K562 (cell line): ENCODE measurements around the gene KIAA1958. TPM values are rescaled to one million over a fixed set of nuclear protein-coding genes. Genes with fewer than 3 reads are reported as not detected.

Experiments
- ATAC-seq: fragments of 200-7000 bp; cut with Tn5 transposase; 3 replicates; pipeline ENCODE4 v1.9.1; 2020; ENCODE audit warnings: moderate library complexity
- BruUV-seq: library from RNA; stranded (reverse); fragments of 400-500 nt; replicated peaks from 2 replicates; lab custom pipeline; 2021; lab: Mats Ljungman, UMichigan
- CTCF ChIA-PET: fragments of 300-600 bp; formaldehyde crosslinking; extraction: SDS; loops from one replicate; lab custom pipeline; 2021; ENCODE audit warnings: low intra/inter-chr PET ratio; lab: Yijun Ruan, JAX
- POLR2A ChIA-PET: fragments of 300-600, 350-650 bp; sonication (Branson Sonifier 250); formaldehyde crosslinking; extraction: SDS; loops from one replicate; lab custom pipeline; 2021; ENCODE audit warnings: antibody characterized with exemption, inconsistent platforms; lab: Yijun Ruan, JAX
- DNase-seq, 4 experiments: peaks; one replicate each; pipeline versions ENCODE4 v3.0.0 to v3.0.0-alpha.2; 2011 to 2018; ENCODE audit warnings: low spot score in 3 of 4, mixed read lengths in 3 of 4; ENCODE audit errors: extremely low read depth in 1 of 4
- FAIRE-seq: peaks from 2 replicates; lab custom pipeline; 2011; peaks lifted over from hg19 to GRCh38; lab: Jason Lieb, UNC
- H2AFZ ChIP-seq: 2 replicates; pipeline ENCODE4 v1.6.0; 2011; ENCODE audit warnings: low read depth, low read length, control low read depth, inconsistent platforms
- H3K27ac ChIP-seq: fragments of 200-600 bp; 3 replicates; pipeline ENCODE4 v1.8.0; 2011; ENCODE audit warnings: low read depth, mild to moderate bottlenecking, control low read depth, inconsistent platforms, low read length, moderate library complexity, mixed read lengths; ENCODE audit errors: extremely low read depth
- H3K27me3 ChIP-seq, 2 experiments: fragments of 300-600 bp in 1 of 2; 2 replicates in 1 of 2; 3 replicates in 1 of 2; pipeline versions ENCODE4 v1.6.0 to v1.8.0; 2011; ENCODE audit warnings: inconsistent platforms in 2 of 2, low read length in 2 of 2, mild to moderate bottlenecking in 1 of 2, mixed read lengths in 1 of 2, moderate library complexity in 1 of 2; ENCODE audit not compliant: control insufficient read depth in 2 of 2, insufficient read depth in 2 of 2
- H3K36me3 ChIP-seq: fragments of 300-600 bp; 3 replicates; pipeline ENCODE4 v1.8.0; 2011; ENCODE audit warnings: mild to moderate bottlenecking, low read length, inconsistent platforms; ENCODE audit not compliant: control insufficient read depth, insufficient read depth
- H3K4me1 ChIP-seq, 2 experiments: fragments of 200-600 bp in 1 of 2; replicated peaks in 1 of 2; 2 replicates in 1 of 2; 3 replicates in 1 of 2; pipeline versions ENCODE4 v1.5.1 to v1.8.0; 2011; ENCODE audit warnings: inconsistent platforms in 2 of 2, low read length in 2 of 2, mild to moderate bottlenecking in 1 of 2, mixed read lengths in 1 of 2, moderate library complexity in 1 of 2; ENCODE audit not compliant: control insufficient read depth in 2 of 2, insufficient read depth in 2 of 2
- H3K4me2 ChIP-seq: 2 replicates; pipeline ENCODE4 v1.6.1; 2011; ENCODE audit warnings: low read length, control low read depth, inconsistent platforms, mixed read lengths; ENCODE audit not compliant: insufficient read depth
- H3K4me3 ChIP-seq: fragments of 200-600 bp; sonication (generic), shearing (Covaris generic); 2 replicates; pipeline ENCODE4 v1.5.1; 2016; ENCODE audit warnings: control low read depth, inconsistent platforms
- H3K79me2 ChIP-seq: fragments of 200-600 bp; 3 replicates; pipeline ENCODE4 v1.8.0; 2011; ENCODE audit warnings: low read length, inconsistent platforms; ENCODE audit not compliant: control insufficient read depth, insufficient read depth
- H3K9ac ChIP-seq, 2 experiments: 2 replicates each; pipeline versions ENCODE4 v1.6.0 to v1.6.1; 2011; ENCODE audit warnings: low read depth in 2 of 2, low read length in 2 of 2, control low read depth in 1 of 2, inconsistent platforms in 1 of 2, mild to moderate bottlenecking in 1 of 2, mixed read lengths in 1 of 2; ENCODE audit not compliant: insufficient read depth in 1 of 2
- H3K9me1 ChIP-seq: one replicate; pipeline ENCODE4 v1.6.0; 2011; ENCODE audit warnings: inconsistent platforms, mild to moderate bottlenecking, low read length, moderate library complexity; ENCODE audit not compliant: control insufficient read depth, insufficient read depth
- H3K9me3 ChIP-seq: replicated peaks from 2 replicates; pipeline ENCODE4 v1.5.1; 2011; ENCODE audit warnings: low read depth, low read length, inconsistent platforms; ENCODE audit not compliant: control insufficient read depth, insufficient read depth
- H4K20me1 ChIP-seq: replicated peaks from 2 replicates; pipeline ENCODE4 v1.6.1; 2011; ENCODE audit warnings: low read length, inconsistent platforms, mixed read lengths; ENCODE audit not compliant: control insufficient read depth, insufficient read depth
- CAMTA2 ChIP-seq: fragments of 250-450 bp; sonication (Bioruptor Pico); conservative IDR thresholded peaks from 2 replicates; pipeline ENCODE4 v1.5.1; 2022
- E2F6 ChIP-seq, 2 experiments: IDR thresholded peaks; 2 replicates each; pipeline ENCODE4 v1.6.1; 2011; ENCODE audit warnings: borderline replicate concordance in 1 of 2, control low read depth in 1 of 2, low read depth in 1 of 2, low read length in 1 of 2, mild to moderate bottlenecking in 1 of 2, mixed read lengths in 1 of 2, moderate library complexity in 1 of 2; ENCODE audit not compliant: insufficient read depth in 1 of 2, insufficient read length in 1 of 2, poor library complexity in 1 of 2, severe bottlenecking in 1 of 2; ENCODE audit errors: extremely low read depth in 1 of 2
- HNRNPLL ChIP-seq: fragments of 200-400 bp; formaldehyde crosslinking; IDR thresholded peaks from 2 replicates; pipeline ENCODE4 v1.6.1; 2017; ENCODE audit warnings: low read length, low read depth, mild to moderate bottlenecking; ENCODE audit not compliant: poor library complexity, severe bottlenecking
- SRSF9 ChIP-seq: fragments of 200-400 bp; formaldehyde crosslinking; IDR thresholded peaks from 2 replicates; pipeline ENCODE4 v1.6.1; 2017; ENCODE audit warnings: low read depth, low read length, borderline replicate concordance
- TBP ChIP-seq: optimal IDR thresholded peaks from 2 replicates; pipeline ENCODE3; 2011; ENCODE audit warnings: low read depth, low read length, improper control_type of control experiment
- WGBS: fragments of 100-300 bp; shearing (Covaris generic); methylation state at CpG from one replicate; pipeline ENCODE4 v1.1.6; 2016; ENCODE audit warnings: low coverage, mixed read lengths; ENCODE audit not compliant: insufficient coverage; ENCODE audit errors: missing lambda C conversion rate; 5-methylcytosine and 5-hydroxymethylcytosine counted together
- in situ Hi-C: fragments of 300-500 bp; cut with MboI; formaldehyde crosslinking; loops from 4 replicates; pipeline ENCODE4 v1.15.0; 2018; ENCODE audit warnings: inconsistent platforms, mixed read lengths
- intact Hi-C: fragments of 100-400 bp; cut with micrococcal nuclease; formaldehyde crosslinking; loops from 2 replicates; pipeline ENCODE4 v1.14.2; 2022
- polyA plus RNA-seq, 8 experiments: library from polyadenylated mRNA; depleted of rRNA in 4 of 8; stranded (reverse) in 5 of 8; unstranded in 3 of 8; fragments of >200 nt; fragmentation: Nextera tagmentation in 2 of 8; fragmentation: Illumina TruSeq in 1 of 8; extraction: Ambion mirVana in 2 of 8; extraction: Trizol in 1 of 8; gene quantifications; 2 replicates each; pipeline versions ENCODE4 v1.2.1 to v1.2.3, GENCODE V29; 2011 to 2014; ENCODE audit warnings: inconsistent platforms in 1 of 8, missing spikeins in 1 of 8
- total RNA-seq, 7 experiments: library from RNA; depleted of rRNA in 6 of 7; stranded (reverse); fragments of >200 nt in 6 of 7; fragmentation: Illumina TruSeq in 2 of 7; extraction: Trizol in 2 of 7; gene quantifications; 2 replicates each; pipeline versions ENCODE4 v1.2.1 to v1.2.3, GENCODE V29; 2011 to 2021; ENCODE audit warnings: low replicate concordance in 1 of 7

KIAA1958 gene
- total and polyA plus RNA-seq, 9 of the 15 experiments (the other 6 are each of a cell fraction or from before 2014, with no cell fraction given) = 1.1 to 16.0 (median 10.1) TPM

GRCh38 chr9:112550531-112550930 is 63.9 kb downstream of the KIAA1958 start:
- H4K20me1 ChIP-seq = no peaks in the 10 kb centered on the region; the same call in 1 of the 2 replicates
- ChIA-PET POLR2A (interaction anchor here (0.6 to 4.0 kb wide), 3 partner anchors 8 to 42 kb away, joined by 3 to 24 read pairs (median 5); no protein-coding TSS in a partner anchor), CTCF (no interaction called here)
- H3K27ac ChIP-seq = no peak overlapping the region
- DNase-seq (no peak), ATAC-seq (no peak), FAIRE-seq (no peak)
- H3K4me1 ChIP-seq = peaks cover 11 to 25% of the 10 kb centered on the region in 2 experiments
- peaks cover 63% of the 10 kb centered on the region for H3K79me2 ChIP-seq
- no peaks in the 10 kb centered on the region for H3K27me3 ChIP-seq
- H3K36me3 ChIP-seq = no peaks in the 10 kb centered on the region; the same call in 2 of the 3 replicates
- H2AFZ ChIP-seq = no peak overlapping the region
- no peaks in the 10 kb centered on the region for H3K9me1 ChIP-seq
- no TSS peak for BruUV-seq
- H3K9ac ChIP-seq = no peak overlapping the region
- H3K4me3 ChIP-seq = no peak overlapping the region
- no peaks in the 10 kb centered on the region for H3K9me3 ChIP-seq
- WGBS = 57% methylated on average over 4 of the region's 4 CpGs
- no peak for TF ChIP-seq CAMTA2 (CRISPR knock-in tag)
- no peak for TF ChIP-seq HNRNPLL
- no peak for TF ChIP-seq SRSF9
- TF ChIP-seq TBP = no peak
- TF ChIP-seq E2F6 (IDR thresholded peaks at IDR 0.05; ENCODE audit: borderline replicate concordance in 1 of 2, extremely low read depth in 1 of 2, insufficient read depth in 1 of 2, insufficient read length in 1 of 2, low read depth in 1 of 2, low read length in 1 of 2, poor library complexity in 1 of 2, severe bottlenecking in 1 of 2) = no peak
- no peak overlapping the region for H3K4me2 ChIP-seq
- intact Hi-C loops = no loop called here
- in situ Hi-C loops = no loop called here
